SK-N-SH treated with all-trans-retinoic acid at 6 μM for 48 hours (cell line): ENCODE data around the gene TUBGCP5.

ENCODE experiments used
- ATAC-seq: fragments of 200-7000 bp; cut with Tn5 transposase; 3 replicates; pipeline ENCODE4 v1.9.1; 2020; ENCODE audit warnings: mild to moderate bottlenecking, moderate library complexity
- ARNTL ChIP-seq: fragments of 450-650 bp; formaldehyde crosslinking; IDR thresholded peaks from 2 replicates; pipeline ENCODE4 v1.5.0; 2020; ENCODE audit warnings: low read depth, mild to moderate bottlenecking, moderate library complexity, borderline replicate concordance
- CSDC2 ChIP-seq: fragments of 250-450 bp; sonication (Bioruptor Pico); IDR thresholded peaks from 2 replicates; pipeline ENCODE4 v1.5.0; 2020; ENCODE audit warnings: mild to moderate bottlenecking, moderate library complexity
- CSRNP3 ChIP-seq: fragments of 250-450 bp; sonication (Bioruptor Pico); IDR thresholded peaks from 2 replicates; pipeline ENCODE4 v1.5.1; 2021; ENCODE audit warnings: mild to moderate bottlenecking, moderate library complexity
- ESRRG ChIP-seq: fragments of 250-450 bp; sonication (Bioruptor Pico); IDR thresholded peaks from 2 replicates; pipeline ENCODE4 v1.6.1; 2021; ENCODE audit warnings: mild to moderate bottlenecking
- GLIS3 ChIP-seq: fragments of 250-450 bp; sonication (Bioruptor Pico); IDR thresholded peaks from 2 replicates; pipeline ENCODE4 v1.5.0; 2020; ENCODE audit warnings: mild to moderate bottlenecking, moderate library complexity
- ISL1 ChIP-seq: fragments of 250-450 bp; sonication (Bioruptor Pico); IDR thresholded peaks from 2 replicates; pipeline ENCODE4 v2.1.2; 2022; ENCODE audit warnings: mild to moderate bottlenecking, moderate library complexity
- PATZ1 ChIP-seq: fragments of 250-450 bp; sonication (Bioruptor Pico); IDR thresholded peaks from 2 replicates; pipeline ENCODE4 v1.8.0; 2020; ENCODE audit warnings: mild to moderate bottlenecking, moderate library complexity, borderline replicate concordance
- PPARA ChIP-seq: fragments of 250-450 bp; sonication (Bioruptor Pico); IDR thresholded peaks from 2 replicates; pipeline ENCODE4 v1.5.0; 2020; ENCODE audit warnings: mild to moderate bottlenecking, borderline replicate concordance
- RARB ChIP-seq: fragments of 250-450 bp; sonication (Bioruptor Pico); IDR thresholded peaks from 2 replicates; pipeline ENCODE4 v1.8.0; 2021; ENCODE audit warnings: mild to moderate bottlenecking, moderate library complexity
- SNAI2 ChIP-seq: fragments of 250-450 bp; sonication (Bioruptor Pico); IDR thresholded peaks from 2 replicates; pipeline ENCODE4 v1.5.0; 2020; ENCODE audit warnings: mild to moderate bottlenecking, moderate library complexity
- TCF4 ChIP-seq: fragments of 250-450 bp; sonication (Bioruptor Pico); IDR thresholded peaks from 2 replicates; pipeline ENCODE4 v1.8.0; 2021; ENCODE audit warnings: mild to moderate bottlenecking, moderate library complexity, borderline replicate concordance
- TOX ChIP-seq: fragments of 250-450 bp; sonication (Bioruptor Pico); IDR thresholded peaks from 2 replicates; pipeline ENCODE4 v1.8.0; 2021; ENCODE audit warnings: mild to moderate bottlenecking, moderate library complexity, borderline replicate concordance
- TSHZ2 ChIP-seq: fragments of 250-450 bp; sonication (Bioruptor Pico); IDR thresholded peaks from 2 replicates; pipeline ENCODE4 v1.5.0; 2020; ENCODE audit warnings: mild to moderate bottlenecking, moderate library complexity
- ZC3H10 ChIP-seq: fragments of 250-450 bp; sonication (Bioruptor Pico); IDR thresholded peaks from 2 replicates; pipeline ENCODE4 v1.5.1; 2021; ENCODE audit warnings: mild to moderate bottlenecking, moderate library complexity
- ZFP3 ChIP-seq: fragments of 250-450 bp; sonication (Bioruptor Pico); IDR thresholded peaks from 2 replicates; pipeline ENCODE4 v1.5.0; 2020; ENCODE audit warnings: mild to moderate bottlenecking, moderate library complexity
- ZFP30 ChIP-seq: fragments of 450-650 bp; formaldehyde crosslinking; IDR thresholded peaks from 2 replicates; pipeline ENCODE4 v1.5.0; 2022; ENCODE audit warnings: mild to moderate bottlenecking, moderate library complexity
- ZNF565 ChIP-seq: fragments of 450-650 bp; formaldehyde crosslinking; conservative IDR thresholded peaks from 2 replicates; pipeline ENCODE4 v1.5.0; 2020; ENCODE audit warnings: low read depth, mild to moderate bottlenecking, moderate library complexity
- ZNF70 ChIP-seq: fragments of 450-650 bp; formaldehyde crosslinking; IDR thresholded peaks from 2 replicates; pipeline ENCODE4 v1.5.0; 2020; ENCODE audit warnings: mild to moderate bottlenecking, moderate library complexity
- ZNF8 ChIP-seq: fragments of 450-650 bp; formaldehyde crosslinking; IDR thresholded peaks from 2 replicates; pipeline ENCODE4 v1.5.0; 2020; ENCODE audit warnings: mild to moderate bottlenecking, moderate library complexity
- TF ChIP-seq, protein P1 (sequence below): fragments of 250-450 bp; sonication (Bioruptor Pico); IDR thresholded peaks from 2 replicates; pipeline ENCODE4 v1.5.1; 2020; ENCODE audit warnings: low read depth, mild to moderate bottlenecking, moderate library complexity
- TF ChIP-seq, protein P2 (sequence below): fragments of 250-450 bp; sonication (Bioruptor Pico); IDR thresholded peaks from 2 replicates; pipeline ENCODE4 v1.8.0; 2021; ENCODE audit warnings: low read depth, mild to moderate bottlenecking, moderate library complexity, borderline replicate concordance

The TUBGCP5 gene

DNA sequence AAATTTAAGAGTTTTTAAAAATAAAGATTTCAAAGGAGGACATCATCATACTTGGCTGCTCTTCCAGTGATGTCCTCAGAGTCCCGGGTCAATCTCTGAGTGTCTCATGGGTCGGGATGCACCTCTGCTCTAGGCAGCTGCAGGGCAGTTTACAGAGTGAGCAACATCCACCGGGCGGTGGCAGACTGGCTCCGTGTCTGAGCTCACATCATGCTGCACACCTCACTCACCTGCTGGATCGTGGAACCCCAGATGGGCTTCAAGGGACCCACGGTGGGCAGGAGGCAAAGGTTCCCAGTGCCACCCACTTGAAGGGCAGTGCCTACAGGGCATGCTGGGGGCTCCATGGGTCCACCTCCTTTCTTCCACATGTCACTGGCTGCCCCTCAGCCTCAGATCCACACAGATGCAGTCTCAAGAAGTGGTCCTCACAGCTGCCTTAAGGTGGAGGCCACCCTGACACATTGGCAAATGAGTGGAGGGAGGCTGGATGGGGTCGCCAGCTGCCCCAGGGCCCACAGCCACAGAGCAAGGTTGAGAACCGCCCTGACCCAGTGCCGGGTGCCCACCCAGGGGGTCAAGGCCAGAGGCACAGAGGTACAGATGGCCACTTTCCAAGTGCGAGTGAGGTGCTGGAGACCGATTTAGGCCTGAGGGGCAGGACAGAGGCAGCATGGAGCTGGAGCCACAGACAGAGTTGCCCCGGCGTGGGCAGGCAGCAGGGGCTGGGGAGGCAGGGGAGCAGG lies 84.4 kb downstream of the TUBGCP5 start:
- TF ChIP-seq ARNTL (CRISPR knock-in tag) (no peak), PPARA (no peak), CSRNP3 (no peak), ZFP30 (CRISPR knock-in tag) (no peak), PATZ1 (CRISPR knock-in tag) (no peak), ZNF70 (no peak), ZNF565 (CRISPR knock-in tag) (no peak), CSDC2 (CRISPR knock-in tag) (no peak), ISL1 (CRISPR knock-in tag) (no peak), GLIS3 (CRISPR knock-in tag) (no peak), TOX (CRISPR knock-in tag) (no peak)
- TF ChIP-seq, protein P1, sequence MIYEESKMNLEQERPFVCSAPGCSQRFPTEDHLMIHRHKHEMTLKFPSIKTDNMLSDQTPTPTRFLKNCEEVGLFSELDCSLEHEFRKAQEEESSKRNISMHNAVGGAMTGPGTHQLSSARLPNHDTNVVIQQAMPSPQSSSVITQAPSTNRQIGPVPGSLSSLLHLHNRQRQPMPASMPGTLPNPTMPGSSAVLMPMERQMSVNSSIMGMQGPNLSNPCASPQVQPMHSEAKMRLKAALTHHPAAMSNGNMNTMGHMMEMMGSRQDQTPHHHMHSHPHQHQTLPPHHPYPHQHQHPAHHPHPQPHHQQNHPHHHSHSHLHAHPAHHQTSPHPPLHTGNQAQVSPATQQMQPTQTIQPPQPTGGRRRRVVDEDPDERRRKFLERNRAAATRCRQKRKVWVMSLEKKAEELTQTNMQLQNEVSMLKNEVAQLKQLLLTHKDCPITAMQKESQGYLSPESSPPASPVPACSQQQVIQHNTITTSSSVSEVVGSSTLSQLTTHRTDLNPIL (CRISPR knock-in tag): no peak

DNA sequence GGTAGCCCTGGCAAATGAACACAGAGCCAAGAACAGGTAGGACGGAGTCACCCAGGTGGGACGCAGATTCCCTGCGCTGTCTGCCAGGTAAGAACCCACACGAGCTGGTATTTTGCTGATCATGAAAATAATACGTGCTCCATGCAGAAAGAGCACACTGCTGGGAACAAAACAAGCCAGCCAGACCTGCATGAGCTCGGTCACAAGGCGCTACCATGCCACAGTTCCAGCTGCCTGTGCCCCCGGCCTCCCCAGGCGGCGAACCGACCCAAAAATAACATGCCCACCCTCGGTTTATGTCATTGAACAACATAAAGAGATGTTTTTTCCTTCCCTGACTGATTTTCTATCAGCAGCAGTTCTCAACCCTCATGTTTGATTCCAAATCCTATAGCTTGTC lies 85.0 kb downstream of the TUBGCP5 start:
- no peak for TF ChIP-seq ZFP3 (CRISPR knock-in tag)
- no peak for TF ChIP-seq GLIS3 (CRISPR knock-in tag)
- no peak for TF ChIP-seq ZC3H10 (CRISPR knock-in tag)
- TF ChIP-seq CSDC2 (CRISPR knock-in tag): no peak
- TF ChIP-seq ZNF8 (CRISPR knock-in tag): no peak
- ATAC-seq: no peak

More for the DNA sequence above, 84.4 kb downstream of the TUBGCP5 start:
- no peak for ATAC-seq

DNA sequence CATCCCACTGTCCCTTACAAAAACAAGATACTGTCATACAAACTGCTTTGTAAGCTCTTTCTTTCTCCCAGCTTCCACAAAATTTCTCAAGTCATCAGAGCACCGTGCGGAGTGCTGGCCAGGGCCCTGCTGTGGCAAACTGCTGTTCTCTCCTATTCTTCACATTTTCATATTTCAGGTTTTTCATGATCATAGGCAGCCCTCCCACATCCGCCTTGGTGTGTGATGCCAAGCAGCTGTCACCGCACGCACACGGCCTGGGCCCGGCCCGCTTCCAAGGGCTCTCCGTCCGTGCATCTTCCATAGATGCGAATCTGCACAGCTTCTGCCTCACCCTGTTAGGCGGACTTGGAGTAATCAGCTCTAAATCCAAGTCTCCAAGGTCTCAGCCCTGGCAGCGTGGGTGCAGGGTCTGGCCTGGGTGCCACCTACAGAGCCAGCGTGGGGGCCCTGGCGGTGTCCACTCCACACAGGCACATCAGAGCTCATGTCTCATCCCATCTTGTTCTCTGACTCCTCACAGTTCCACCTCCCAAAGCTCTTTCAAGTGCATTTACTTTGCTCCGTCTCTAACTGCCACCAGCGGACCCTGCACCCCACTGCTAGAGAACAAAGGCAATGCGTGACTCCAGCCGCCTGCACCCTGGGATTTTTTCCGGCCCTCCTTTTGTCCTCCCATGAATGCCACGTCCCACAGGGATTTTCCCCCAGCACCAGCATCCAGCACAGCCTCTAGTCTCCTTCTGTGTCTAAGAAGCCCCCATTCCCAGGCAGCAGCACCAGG lies 86.4 kb downstream of the TUBGCP5 start:
- no peak for ATAC-seq
- TF ChIP-seq ZNF565 (CRISPR knock-in tag) (no peak), RARB (no peak), ESRRG (no peak), GLIS3 (CRISPR knock-in tag) (no peak), PATZ1 (CRISPR knock-in tag) (no peak), CSDC2 (CRISPR knock-in tag) (no peak), TCF4 (no peak), PPARA (no peak), ZNF70 (no peak), TOX (CRISPR knock-in tag) (no peak), SNAI2 (CRISPR knock-in tag) (no peak), ZC3H10 (CRISPR knock-in tag) (no peak), ZNF8 (CRISPR knock-in tag) (no peak), ZFP3 (CRISPR knock-in tag) (no peak), TSHZ2 (CRISPR knock-in tag) (no peak), ZFP30 (CRISPR knock-in tag) (no peak)
- TF ChIP-seq, protein P2, sequence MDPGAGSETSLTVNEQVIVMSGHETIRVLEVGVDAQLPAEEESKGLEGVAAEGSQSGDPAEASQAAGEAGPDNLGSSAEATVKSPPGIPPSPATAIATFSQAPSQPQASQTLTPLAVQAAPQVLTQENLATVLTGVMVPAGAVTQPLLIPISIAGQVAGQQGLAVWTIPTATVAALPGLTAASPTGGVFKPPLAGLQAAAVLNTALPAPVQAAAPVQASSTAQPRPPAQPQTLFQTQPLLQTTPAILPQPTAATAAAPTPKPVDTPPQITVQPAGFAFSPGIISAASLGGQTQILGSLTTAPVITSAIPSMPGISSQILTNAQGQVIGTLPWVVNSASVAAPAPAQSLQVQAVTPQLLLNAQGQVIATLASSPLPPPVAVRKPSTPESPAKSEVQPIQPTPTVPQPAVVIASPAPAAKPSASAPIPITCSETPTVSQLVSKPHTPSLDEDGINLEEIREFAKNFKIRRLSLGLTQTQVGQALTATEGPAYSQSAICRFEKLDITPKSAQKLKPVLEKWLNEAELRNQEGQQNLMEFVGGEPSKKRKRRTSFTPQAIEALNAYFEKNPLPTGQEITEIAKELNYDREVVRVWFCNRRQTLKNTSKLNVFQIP (CRISPR knock-in tag): no peak
- TF ChIP-seq, protein P1 (CRISPR knock-in tag): no peak
- TF ChIP-seq, all 23 proteins: peak for 0
